IMR-90 (cell line): ENCODE measurements around the gene B2M. TPM values are rescaled to one million over a fixed set of nuclear protein-coding genes. Genes with fewer than 3 reads are reported as not detected.

Experiments
- ATAC-seq: fragments of 200-7000 bp; cut with Tn5 transposase; 2 replicates; pipeline ENCODE4 v1.9.1; 2020; ENCODE audit warnings: low read depth, mild to moderate bottlenecking, moderate library complexity
- BruUV-seq: library from RNA; stranded (reverse); fragments of 400-500 nt; replicated peaks from 2 replicates; lab custom pipeline; 2021; lab: Mats Ljungman, UMichigan
- CTCF ChIA-PET: fragments of 300-600 bp; formaldehyde crosslinking; extraction: SDS; loops from one replicate; lab custom pipeline; 2021; ENCODE audit warnings: antibody characterized with exemption; lab: Yijun Ruan, JAX
- POLR2A ChIA-PET: fragments of 300-600 bp; sonication (Branson Sonifier 250); formaldehyde crosslinking; loops from one replicate; lab custom pipeline; 2022; ENCODE audit warnings: antibody characterized with exemption; ENCODE audit not compliant: unreplicated experiment; lab: Charles Lee
- DNase-seq: peaks from one replicate; pipeline ENCODE4 v3.0.0; 2013
- H2AFZ ChIP-seq: replicated peaks from 2 replicates; pipeline ENCODE3; 2013; ENCODE audit warnings: low read length, mild to moderate bottlenecking; ENCODE audit not compliant: poor library complexity
- H2AK5ac ChIP-seq: 2 replicates; pipeline ENCODE4 v1.6.1; 2013; ENCODE audit warnings: low read depth, low read length, inconsistent platforms
- H2AK9ac ChIP-seq: replicated peaks from 2 replicates; pipeline ENCODE3; 2013; ENCODE audit warnings: mild to moderate bottlenecking, low read depth, low read length, moderate library complexity; ENCODE audit not compliant: poor library complexity
- H2BK120ac ChIP-seq: 2 replicates; pipeline ENCODE4 v1.6.1; 2013; ENCODE audit warnings: low read depth, low read length, inconsistent platforms
- H2BK15ac ChIP-seq: 3 replicates; pipeline ENCODE4 v1.6.1; 2013; ENCODE audit warnings: low read depth, low read length, inconsistent platforms
- H2BK20ac ChIP-seq: 2 replicates; pipeline ENCODE4 v1.6.1; 2013; ENCODE audit warnings: low read depth, mild to moderate bottlenecking, inconsistent platforms, low read length, moderate library complexity
- H2BK5ac ChIP-seq: 2 replicates; pipeline ENCODE4 v1.6.1; 2013; ENCODE audit warnings: mild to moderate bottlenecking, low read depth, low read length, inconsistent platforms; ENCODE audit not compliant: poor library complexity, severe bottlenecking
- H3K14ac ChIP-seq: replicated peaks from 2 replicates; pipeline ENCODE4 v1.6.1; 2013; ENCODE audit warnings: low read depth, low read length, inconsistent platforms
- H3K18ac ChIP-seq: 2 replicates; pipeline ENCODE4 v1.6.1; 2013; ENCODE audit warnings: low read depth, low read length, control low read depth
- H3K23ac ChIP-seq: 2 replicates; pipeline ENCODE4 v1.6.1; 2013; ENCODE audit warnings: low read depth, low read length, inconsistent platforms
- H3K27ac ChIP-seq: 2 replicates; pipeline ENCODE4 v1.5.1; 2013; ENCODE audit warnings: mild to moderate bottlenecking, control low read depth, low read length; ENCODE audit not compliant: insufficient read depth
- H3K27me3 ChIP-seq: 2 replicates; pipeline ENCODE4 v1.6.1; 2013; ENCODE audit warnings: low read length; ENCODE audit not compliant: control insufficient read depth, insufficient read depth
- H3K36me3 ChIP-seq: 2 replicates; pipeline ENCODE4 v1.6.1; 2013; ENCODE audit warnings: low read length, mixed read lengths; ENCODE audit not compliant: control insufficient read depth, insufficient read depth
- H3K4ac ChIP-seq: 2 replicates; pipeline ENCODE4 v1.6.1; 2013; ENCODE audit warnings: low read depth, low read length, inconsistent platforms
- H3K4me1 ChIP-seq: 2 replicates; pipeline ENCODE4 v1.6.1; 2013; ENCODE audit warnings: low read length, mixed read lengths; ENCODE audit not compliant: control insufficient read depth, insufficient read depth
- H3K4me2 ChIP-seq: 2 replicates; pipeline ENCODE4 v1.6.1; 2013; ENCODE audit warnings: low read depth, mild to moderate bottlenecking, control low read depth, low read length, moderate library complexity
- H3K4me3 ChIP-seq: 2 replicates; pipeline ENCODE4 v1.5.1; 2013; ENCODE audit warnings: low read depth, mild to moderate bottlenecking, control low read depth, low read length, moderate library complexity; ENCODE audit not compliant: insufficient read depth
- H3K56ac ChIP-seq: 2 replicates; pipeline ENCODE4 v1.6.1; 2013; ENCODE audit warnings: low read length, inconsistent platforms; ENCODE audit not compliant: insufficient read depth; ENCODE audit errors: extremely low read depth
- H3K79me1 ChIP-seq, 2 experiments: 2 replicates each; pipeline ENCODE4 v1.6.1; 2013; ENCODE audit warnings: low read length in 2 of 2, inconsistent platforms in 1 of 2, low read depth in 1 of 2
- H3K9ac ChIP-seq: 2 replicates; pipeline ENCODE4 v1.6.1; 2013; ENCODE audit warnings: low read depth, low read length, control low read depth
- H3K9me1 ChIP-seq: 2 replicates; pipeline ENCODE4 v1.6.1; 2013; ENCODE audit warnings: low read length, inconsistent platforms; ENCODE audit not compliant: insufficient read depth
- H3K9me3 ChIP-seq: 2 replicates; pipeline ENCODE4 v1.6.1; 2013; ENCODE audit warnings: low read length; ENCODE audit not compliant: control insufficient read depth, insufficient read depth
- H4K20me1 ChIP-seq: 2 replicates; pipeline ENCODE4 v1.6.1; 2013; ENCODE audit warnings: low read length, inconsistent platforms; ENCODE audit not compliant: insufficient read depth
- H4K5ac ChIP-seq: 2 replicates; pipeline ENCODE4 v1.6.1; 2013; ENCODE audit warnings: mild to moderate bottlenecking, low read depth, low read length, control low read depth
- H4K8ac ChIP-seq, 2 experiments: 2 replicates each; pipeline ENCODE4 v1.6.1; 2013; ENCODE audit warnings: low read depth in 2 of 2, low read length in 2 of 2, control low read depth in 1 of 2, inconsistent platforms in 1 of 2
- H4K91ac ChIP-seq: 2 replicates; pipeline ENCODE4 v1.6.1; 2013; ENCODE audit warnings: low read depth, low read length, inconsistent platforms; ENCODE audit not compliant: insufficient read depth
- CEBPB ChIP-seq: IDR thresholded peaks from 2 replicates; pipeline ENCODE4 v1.6.1; 2012; ENCODE audit warnings: low read depth, low read length, improper control_type of control experiment
- ELK1 ChIP-seq: fragments of 150-350 bp; IDR thresholded peaks from 2 replicates; pipeline ENCODE4 v1.6.1; 2016; ENCODE audit warnings: low read depth, mild to moderate bottlenecking, low read length, moderate library complexity, borderline replicate concordance
- MAFK ChIP-seq: IDR thresholded peaks from 2 replicates; pipeline ENCODE4 v1.6.1; 2012; ENCODE audit warnings: low read depth, low read length, improper control_type of control experiment
- MAZ ChIP-seq: IDR thresholded peaks from 2 replicates; pipeline ENCODE4 v1.6.1; 2012; ENCODE audit warnings: low read depth, mild to moderate bottlenecking, low read length, improper control_type of control experiment, moderate library complexity, borderline replicate concordance
- RCOR1 ChIP-seq: IDR thresholded peaks from 2 replicates; pipeline ENCODE4 v1.6.1; 2012; ENCODE audit warnings: mild to moderate bottlenecking, low read length, improper control_type of control experiment; ENCODE audit not compliant: insufficient replicate concordance
- WGBS, 2 experiments: methylation state at CpG; one replicate each; pipeline versions ENCODE4 v1.1.5 to v1.1.7; 2013; ENCODE audit warnings: missing lambda C conversion rate in 2 of 2; ENCODE audit not compliant: insufficient read length in 1 of 2; ENCODE audit errors: extremely low coverage in 2 of 2; 5-methylcytosine and 5-hydroxymethylcytosine counted together
- dilution Hi-C: fragments of 300-500 bp; cut with HindIII; formaldehyde crosslinking; loops from one replicate; pipeline ENCODE4 v1.14.3; 2018; ENCODE audit warnings: low sequenced_read_pairs; ENCODE audit not compliant: unreplicated experiment
- in situ Hi-C: fragments of 300-500 bp; cut with MboI; formaldehyde crosslinking; loops from 3 replicates; pipeline ENCODE4 v1.14.3; 2019; ENCODE audit warnings: low sequenced_read_pairs, inconsistent platforms, mixed read lengths
- intact Hi-C: fragments of 100-400 bp; cut with micrococcal nuclease; formaldehyde crosslinking; loops from 2 replicates; pipeline ENCODE4 v1.10.0; 2022
- microRNA-seq, 2 experiments: library from miRNA; stranded (forward) in 1 of 2; unstranded in 1 of 2; fragments of 10-50 nt in 1 of 2; fragments of <30 nt in 1 of 2; gene quantifications in 1 of 2; microRNA quantifications in 1 of 2; one replicate each; pipeline versions ENCODE3 to v1.1.0; 2013 to 2020; ENCODE audit not compliant: insufficient read depth in 1 of 2, insufficient read length in 1 of 2, unreplicated experiment in 1 of 2
- polyA plus RNA-seq, 3 experiments: library from polyadenylated mRNA; depleted of rRNA; stranded (reverse); fragments of >200 nt; gene quantifications; 2 replicates each; pipeline ENCODE4 v1.2.3, GENCODE V29; 2012; ENCODE audit warnings: low replicate concordance in 1 of 3
- small RNA-seq, 5 experiments: library from RNA; depleted of rRNA; stranded (forward); fragments of <200 nt; gene quantifications; one replicate each; pipeline ENCODE3, GENCODE V24; 2012
- total RNA-seq: library from RNA; depleted of rRNA; stranded (reverse); fragments of >200 nt; gene quantifications from 2 replicates; pipeline ENCODE4 v1.2.3, GENCODE V29; 2012; rRNA removed

The B2M gene
- total and polyA plus RNA-seq, 2 of the 4 experiments (the other 2 are of a cell fraction), result 895 to 3,394 TPM

DNA sequence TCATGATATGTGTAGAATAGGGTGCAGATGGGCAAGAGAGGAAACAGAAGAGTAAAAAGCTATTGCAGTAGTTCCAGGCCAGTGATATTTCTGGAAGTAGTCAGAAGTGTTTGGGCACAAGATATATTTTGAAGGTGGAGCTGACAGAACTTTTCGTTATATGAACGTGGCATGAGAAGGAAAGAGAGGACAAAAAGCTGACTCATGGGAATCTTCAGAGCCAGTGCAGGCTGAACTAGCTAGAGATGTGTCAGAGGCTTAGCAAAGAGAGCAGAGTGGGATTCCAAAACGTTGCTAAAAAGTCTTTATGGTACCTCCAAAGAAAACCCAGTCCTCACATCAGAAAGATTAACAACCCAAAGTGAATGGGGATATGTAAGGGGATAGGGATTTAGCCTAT is 53.7 kb downstream of the B2M start:
- H3K56ac ChIP-seq, result no peak overlapping the region

More for the DNA sequence above, 53.7 kb downstream of the B2M start:
- no peak for DNase-seq
- 0% methylated on average over 1 of the region's 3 CpGs; no CpG with 5 or more reads in 1 of the 2 experiments for WGBS, 2 experiments
- Histone ChIP-seq H3K4me1 (no peaks in the 10 kb centered on the region), H3K9me3 (no peaks in the 10 kb centered on the region), H3K23ac (no peak overlapping the region), H3K14ac (no peak overlapping the region), H3K4ac (no peak overlapping the region), H2AK9ac (no peak overlapping the region), H3K9me1 (no peaks in the 10 kb centered on the region), H2BK5ac (no peak overlapping the region), H2BK15ac (no peak overlapping the region), H4K91ac (no peak overlapping the region), H3K27ac (no peak overlapping the region), H2BK120ac (no peak overlapping the region), H4K20me1 (no peaks in the 10 kb centered on the region), H2AFZ (no peak overlapping the region), H3K9ac (no peak overlapping the region), H3K27me3 (peaks cover 1% of the 10 kb centered on the region; the same call in 1 of the 2 replicates), H4K5ac (no peak overlapping the region), H4K8ac (no peak overlapping the region), H3K4me3 (no peak overlapping the region), H2AK5ac (no peak overlapping the region), H2BK20ac (no peak overlapping the region), H3K18ac (no peak overlapping the region), H3K4me2 (no peak overlapping the region), H3K36me3 (no peaks in the 10 kb centered on the region), H3K79me1 (no peaks in the 10 kb centered on the region)
- in situ Hi-C loops, result no loop called here
- TF ChIP-seq RCOR1 (no peak), MAZ (no peak), ELK1 (no peak), MAFK (peak; percentile 60), CEBPB (no peak)
- no TSS peak for BruUV-seq
- dilution Hi-C loops, result no loop called here
- POLR2A ChIA-PET, result no interaction called here
- no peak for ATAC-seq
- intact Hi-C loops, result no loop called here
- CTCF ChIA-PET, result no interaction called here

Small RNA genes within 50 kb of the gene (microRNA-seq; reads per million reads assigned to microRNA genes)
- gene RF00019 (ENCODE audit: insufficient read depth, insufficient read length), result not detected

Small RNA genes within 50 kb of the gene (small RNA-seq; reads per million reads assigned to genes)
- 0 reads per million in 5 experiments for gene RF00019

Other genes with a start within 250 kb of the B2M start
- gene EIF3J, start 174.4 kb upstream of the B2M start, total RNA-seq, result 51.6 and 57.2 TPM in 2 replicates
- 43.7 and 59.9 TPM in 2 replicates for gene EIF3J, start 174.4 kb upstream of the B2M start, polyA plus RNA-seq (2012; rRNA removed)
- gene SPG11, start 47.9 kb upstream of the B2M start, total RNA-seq, result 32.6 and 33.1 TPM in 2 replicates
- 27.6 and 30.8 TPM in 2 replicates for gene SPG11, start 47.9 kb upstream of the B2M start, polyA plus RNA-seq (2012; rRNA removed)
- not detected in 2 replicates for gene PATL2, start 194 bp upstream of the B2M start, total RNA-seq
- 0.10 and 0.14 TPM in 2 replicates for gene PATL2, start 194 bp upstream of the B2M start, polyA plus RNA-seq (2012; rRNA removed)
- gene TRIM69, start 25.0 kb downstream of the B2M start, total RNA-seq, result 7.7 and 8.1 TPM in 2 replicates
- gene TRIM69, start 25.0 kb downstream of the B2M start, polyA plus RNA-seq (2012; rRNA removed), result 4.5 and 5.3 TPM in 2 replicates
- gene TERB2, start 245.2 kb downstream of the B2M start, total RNA-seq, result not detected in 2 replicates
- not detected in 2 replicates for gene TERB2, start 245.2 kb downstream of the B2M start, polyA plus RNA-seq (2012; rRNA removed)